ENCODE measurements around the gene PNPLA5.

Gene PNPLA5

GRCh38 chr22:43892183-43892894 is 526 bp upstream of the PNPLA5 start:
- DNase-seq: no peak
- H3K27me3 ChIP-seq (replicated peaks): peaks cover 33% of the 10 kb centered on the region
- TF ChIP-seq CTCF (IDR thresholded peaks at IDR 0.05; ENCODE audit: low read depth, low read length, missing control alignments): no peak
- no peaks in the 10 kb centered on the region for H3K36me3 ChIP-seq (replicated peaks)
- H3K4me3 ChIP-seq (ENCODE audit: low read depth, low read length): no peak overlapping the region
- H3K27ac ChIP-seq: no peak overlapping the region
- in situ Hi-C loops (cut with HindIII; ENCODE audit: low pct_ligation_motif_present, low sequenced_read_pairs): no loop called here

- H3K4me3 ChIP-seq (ENCODE audit: low read depth, low read length): no peak overlapping the region
- H3K36me3 ChIP-seq (replicated peaks): no peaks in the 10 kb centered on the region
- in situ Hi-C loops (cut with HindIII; ENCODE audit: low pct_ligation_motif_present, low sequenced_read_pairs): no loop called here
- H3K27me3 ChIP-seq (replicated peaks): peaks cover 35% of the 10 kb centered on the region
- DNase-seq: no peak
- no peak for TF ChIP-seq CTCF (IDR thresholded peaks at IDR 0.05; ENCODE audit: low read depth, low read length, missing control alignments)
- H3K27ac ChIP-seq: no peak overlapping the region
Observed at GRCh38 chr22:43890901-43891331, 897 bp downstream of the PNPLA5 start.

- TF ChIP-seq CTCF (IDR thresholded peaks at IDR 0.05; ENCODE audit: low read depth, low read length, missing control alignments): peak; percentile 50
- Histone ChIP-seq H3K36me3 (replicated peaks) (no peaks in the 10 kb centered on the region), H3K27ac (no peak overlapping the region), H3K4me3 (ENCODE audit: low read depth, low read length) (no peak overlapping the region), H3K27me3 (replicated peaks) (peaks cover 35% of the 10 kb centered on the region)
- DNase-seq: no peak
- in situ Hi-C loops (cut with HindIII; ENCODE audit: low pct_ligation_motif_present, low sequenced_read_pairs): no loop called here
Observed at GRCh38 chr22:43889860-43890253, 2.0 kb downstream of the PNPLA5 start.

- DNase-seq: no peak
- TF ChIP-seq CTCF (IDR thresholded peaks at IDR 0.05; ENCODE audit: low read depth, low read length, missing control alignments): no peak
- Histone ChIP-seq H3K4me3 (ENCODE audit: low read depth, low read length) (no peak overlapping the region), H3K36me3 (replicated peaks) (no peaks in the 10 kb centered on the region), H3K27ac (no peak overlapping the region), H3K27me3 (replicated peaks) (peaks cover 35% of the 10 kb centered on the region)
- in situ Hi-C loops (cut with HindIII; ENCODE audit: low pct_ligation_motif_present, low sequenced_read_pairs): no loop called here
Observed at GRCh38 chr22:43889201-43889859, 2.5 kb downstream of the PNPLA5 start.

GRCh38 chr22:43888740-43889139 is 3.1 kb downstream of the PNPLA5 start:
- DNase-seq: no peak
- H3K27ac ChIP-seq: no peak overlapping the region
- TF ChIP-seq CTCF (IDR thresholded peaks at IDR 0.05; ENCODE audit: low read depth, low read length, missing control alignments): no peak
- in situ Hi-C loops (cut with HindIII; ENCODE audit: low pct_ligation_motif_present, low sequenced_read_pairs): no loop called here
- H3K27me3 ChIP-seq (replicated peaks): peaks cover 35% of the 10 kb centered on the region
- no peaks in the 10 kb centered on the region for H3K36me3 ChIP-seq (replicated peaks)
- no peak overlapping the region for H3K4me3 ChIP-seq (ENCODE audit: low read depth, low read length)

All from brain microvascular endothelial cell (primary cell).